Liver (tissue), 9 donors: Measurements from ENCODE around the gene ARIH2. TPM values are rescaled to one million over a fixed set of nuclear protein-coding genes. Genes with fewer than 3 reads are reported as not detected.

Source experiments
- DNase-seq: peaks from one replicate; pipeline ENCODE4 v3.0.0-alpha.2; 2017; ENCODE audit warnings: low spot score
- H3K27ac ChIP-seq, 2 donors: one replicate each; pipeline ENCODE4 v1.7.0; 2013; ENCODE audit warnings: inconsistent platforms in 2 of 2, low read length in 2 of 2, control low read depth in 1 of 2, low read depth in 1 of 2, mild to moderate bottlenecking in 1 of 2
- H3K27me3 ChIP-seq, 4 donors: one replicate each; pipeline versions ENCODE4 v1.6.1 to v1.7.0; 2013; ENCODE audit warnings: low read length in 3 of 4, inconsistent platforms in 1 of 4, mild to moderate bottlenecking in 1 of 4, moderate library complexity in 1 of 4; ENCODE audit not compliant: control insufficient read depth in 4 of 4, insufficient read depth in 4 of 4
- H3K36me3 ChIP-seq, 4 donors: one replicate each; pipeline versions ENCODE4 v1.6.1 to v1.7.0; 2013; ENCODE audit warnings: low read length in 3 of 4, mild to moderate bottlenecking in 3 of 4, low read depth in 1 of 4, moderate library complexity in 1 of 4; ENCODE audit not compliant: control insufficient read depth in 4 of 4, insufficient read depth in 3 of 4
- H3K4me1 ChIP-seq, 4 donors: one replicate each; pipeline versions ENCODE4 v1.6.1 to v1.7.0; 2013; ENCODE audit warnings: low read length in 3 of 4, mild to moderate bottlenecking in 3 of 4, moderate library complexity in 1 of 4; ENCODE audit not compliant: control insufficient read depth in 4 of 4, insufficient read depth in 4 of 4
- H3K4me3 ChIP-seq, 3 donors: one replicate each; pipeline versions ENCODE4 v1.6.1 to v1.7.0; 2013; ENCODE audit warnings: low read length in 3 of 3, control low read depth in 1 of 3, low read depth in 1 of 3, mild to moderate bottlenecking in 1 of 3
- H3K9ac ChIP-seq, 2 donors: one replicate each; pipeline ENCODE4 v1.7.0; 2013; ENCODE audit warnings: low read length in 2 of 2, mild to moderate bottlenecking in 2 of 2, moderate library complexity in 2 of 2, control low read depth in 1 of 2, low read depth in 1 of 2
- H3K9me3 ChIP-seq, 4 donors: one replicate each; pipeline versions ENCODE4 v1.6.1 to v1.7.0; 2013; ENCODE audit warnings: low read length in 3 of 4; ENCODE audit not compliant: control insufficient read depth in 4 of 4
- EGR1 ChIP-seq, 2 donors: IDR thresholded peaks; 2 replicates each; pipeline ENCODE4 v1.6.1; 2016 to 2018; ENCODE audit warnings: antibody characterized with exemption in 2 of 2, low read depth in 2 of 2
- FOXA1 ChIP-seq: IDR thresholded peaks from 2 replicates; pipeline ENCODE4 v1.6.1; 2016; ENCODE audit warnings: antibody characterized with exemption
- FOXA2 ChIP-seq: IDR thresholded peaks from 2 replicates; pipeline ENCODE4 v1.6.1; 2016; ENCODE audit warnings: antibody characterized with exemption
- GABPA ChIP-seq, 2 donors: IDR thresholded peaks in 1 of 2; conservative IDR thresholded peaks in 1 of 2; 2 replicates each; pipeline ENCODE4 v1.6.1; 2016; ENCODE audit warnings: antibody characterized with exemption in 2 of 2, mild to moderate bottlenecking in 1 of 2, moderate library complexity in 1 of 2
- HNF4A ChIP-seq, 2 donors: conservative IDR thresholded peaks; 2 replicates each; pipeline ENCODE4 v1.6.1; 2016; ENCODE audit warnings: antibody characterized with exemption in 2 of 2, mild to moderate bottlenecking in 2 of 2
- HNF4G ChIP-seq: IDR thresholded peaks from 2 replicates; pipeline ENCODE4 v1.6.1; 2016; ENCODE audit warnings: antibody characterized with exemption
- JUND ChIP-seq, 2 donors: IDR thresholded peaks; 2 replicates each; pipeline ENCODE4 v1.6.1; 2016; ENCODE audit warnings: antibody characterized with exemption in 2 of 2
- MAX ChIP-seq: IDR thresholded peaks from 2 replicates; pipeline ENCODE4 v1.6.1; 2016; ENCODE audit warnings: antibody characterized with exemption
- RXRA ChIP-seq, 2 donors: IDR thresholded peaks; 2 replicates each; pipeline ENCODE4 v1.6.1; 2017 to 2018; ENCODE audit warnings: antibody characterized with exemption in 2 of 2, mild to moderate bottlenecking in 1 of 2
- SP1 ChIP-seq: IDR thresholded peaks from 2 replicates; pipeline ENCODE4 v1.6.1; 2018; ENCODE audit warnings: antibody characterized with exemption, mild to moderate bottlenecking
- TAF1 ChIP-seq: conservative IDR thresholded peaks from 2 replicates; pipeline ENCODE4 v1.6.1; 2016; ENCODE audit warnings: antibody characterized with exemption, mild to moderate bottlenecking
- YY1 ChIP-seq: IDR thresholded peaks from 2 replicates; pipeline ENCODE4 v1.6.1; 2016; ENCODE audit warnings: antibody characterized with exemption, mild to moderate bottlenecking
- WGBS: extraction: QIAGEN DNeasy Blood & Tissue Kit; methylation state at CpG from one replicate; pipeline ENCODE4 v1.1.7; 2013; 5-methylcytosine and 5-hydroxymethylcytosine counted together
- polyA plus RNA-seq, 2 donors: library from polyadenylated mRNA; stranded (reverse) in 1 of 2; unstranded in 1 of 2; fragments of 200-250 nt in 1 of 2; fragments of >200 nt in 1 of 2; fragmentation: Nextera tagmentation in 1 of 2; extraction: Ambion mirVana in 1 of 2; gene quantifications; one replicate each; pipeline versions ENCODE4 v1.2.1 to v1.2.3, GENCODE V29; 2013 to 2015
- total RNA-seq, 2 donors: library from RNA; depleted of rRNA; stranded (reverse); fragments of >200 nt; gene quantifications; one replicate each; pipeline ENCODE4 v1.2.3, GENCODE V29; 2014
- TF ChIP-seq, protein P1 (sequence below): fragments of 150-350 bp; IDR thresholded peaks from 2 replicates; pipeline ENCODE4 v1.5.1; 2017; ENCODE audit warnings: improper control_type of control experiment, low read depth, low read length; ENCODE audit not compliant: missing input control
- TF ChIP-seq, protein P2 (sequence below): IDR thresholded peaks from 2 replicates; pipeline ENCODE4 v1.6.1; 2016; ENCODE audit warnings: antibody characterized with exemption, mild to moderate bottlenecking
- TF ChIP-seq, protein P3 (sequence below): IDR thresholded peaks from 2 replicates; pipeline ENCODE4 v1.6.1; 2016; ENCODE audit warnings: antibody characterized with exemption
- TF ChIP-seq, protein P4 (sequence below): IDR thresholded peaks from 2 replicates; pipeline ENCODE4 v1.6.1; 2016; ENCODE audit warnings: antibody characterized with exemption
- donor health status: healthy.
- donor health status: healthy.
- donor health status: healthy.
- donor health status: healthy.
- donor health status: healthy.

ARIH2 gene
- total and polyA plus RNA-seq, 4 donors: 24.8 to 63.5 (median 31.0) TPM

- no peaks in the 10 kb centered on the region for H3K27me3 ChIP-seq
- H3K4me3 ChIP-seq: no peak overlapping the region
- WGBS: 96% methylated on average over 3 of the region's 3 CpGs
- H3K4me1 ChIP-seq: no peaks in the 10 kb centered on the region
- no peak overlapping the region for H3K27ac ChIP-seq
- H3K9ac ChIP-seq: no peak overlapping the region
- no peaks in the 10 kb centered on the region for H3K9me3 ChIP-seq
- H3K36me3 ChIP-seq: peaks cover 29 to 80% (median 65%) of the 10 kb centered on the region in 4 donors
- no peak for TF ChIP-seq FOXA1
- TF ChIP-seq GABPA (IDR thresholded peaks at IDR 0.05 in 1 of 2, conservative IDR thresholded peaks at IDR 0.05 in 1 of 2): no peak
- no peak for TF ChIP-seq FOXA2
- no peak for TF ChIP-seq SP1
- no peak for TF ChIP-seq YY1
- no peak for DNase-seq
Observed at GRCh38 chr3:48979451-48979850, 60.8 kb downstream of the ARIH2 start.

GRCh38 chr3:48980295-48980694, 61.7 kb downstream of the ARIH2 start:
- no peaks in the 10 kb centered on the region for H3K4me1 ChIP-seq
- H3K9ac ChIP-seq: no peak overlapping the region
- TF ChIP-seq RXRA (IDR thresholded peaks at IDR 0.05): no peak
- peaks cover 24 to 79% (median 63%) of the 10 kb centered on the region in 4 donors for H3K36me3 ChIP-seq
- no peak for DNase-seq
- 93% methylated on average over 4 of the region's 4 CpGs for WGBS
- H3K27me3 ChIP-seq: no peaks in the 10 kb centered on the region
- no peaks in the 10 kb centered on the region for H3K9me3 ChIP-seq
- no peak overlapping the region for H3K27ac ChIP-seq
- H3K4me3 ChIP-seq: no peak overlapping the region

- Histone ChIP-seq H3K9me3 (no peaks in the 10 kb centered on the region), H3K27me3 (no peaks in the 10 kb centered on the region), H3K4me1 (no peaks in the 10 kb centered on the region), H3K36me3 (peaks cover 14 to 72% (median 54%) of the 10 kb centered on the region in 4 donors), H3K4me3 (no peak overlapping the region), H3K27ac (no peak overlapping the region), H3K9ac (no peak overlapping the region)
- DNase-seq: no peak
- TF ChIP-seq, protein P1, sequence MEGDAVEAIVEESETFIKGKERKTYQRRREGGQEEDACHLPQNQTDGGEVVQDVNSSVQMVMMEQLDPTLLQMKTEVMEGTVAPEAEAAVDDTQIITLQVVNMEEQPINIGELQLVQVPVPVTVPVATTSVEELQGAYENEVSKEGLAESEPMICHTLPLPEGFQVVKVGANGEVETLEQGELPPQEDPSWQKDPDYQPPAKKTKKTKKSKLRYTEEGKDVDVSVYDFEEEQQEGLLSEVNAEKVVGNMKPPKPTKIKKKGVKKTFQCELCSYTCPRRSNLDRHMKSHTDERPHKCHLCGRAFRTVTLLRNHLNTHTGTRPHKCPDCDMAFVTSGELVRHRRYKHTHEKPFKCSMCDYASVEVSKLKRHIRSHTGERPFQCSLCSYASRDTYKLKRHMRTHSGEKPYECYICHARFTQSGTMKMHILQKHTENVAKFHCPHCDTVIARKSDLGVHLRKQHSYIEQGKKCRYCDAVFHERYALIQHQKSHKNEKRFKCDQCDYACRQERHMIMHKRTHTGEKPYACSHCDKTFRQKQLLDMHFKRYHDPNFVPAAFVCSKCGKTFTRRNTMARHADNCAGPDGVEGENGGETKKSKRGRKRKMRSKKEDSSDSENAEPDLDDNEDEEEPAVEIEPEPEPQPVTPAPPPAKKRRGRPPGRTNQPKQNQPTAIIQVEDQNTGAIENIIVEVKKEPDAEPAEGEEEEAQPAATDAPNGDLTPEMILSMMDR: no peak
- TF ChIP-seq TAF1: no peak
Observed at GRCh38 chr3:48982016-48982415, 63.4 kb downstream of the ARIH2 start.

DNA sequence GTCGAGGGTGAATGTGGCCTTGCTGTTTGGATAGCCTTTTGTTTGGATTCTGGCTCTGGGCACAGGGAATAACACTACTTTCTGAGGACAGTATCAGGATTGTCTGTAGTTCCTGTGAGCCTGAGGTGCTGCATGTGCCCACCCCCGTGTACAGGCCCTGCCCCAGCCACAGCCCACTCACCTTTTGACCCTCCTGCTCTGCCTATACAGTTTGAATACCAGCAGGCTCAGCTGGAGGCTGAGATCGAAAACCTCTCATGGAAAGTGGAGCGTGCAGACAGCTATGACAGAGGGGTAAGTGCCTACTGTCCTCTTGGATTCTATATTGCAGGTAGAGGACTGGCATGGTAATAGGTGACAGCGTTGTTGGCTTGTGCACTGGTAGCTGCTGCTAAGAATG, 64.0 kb downstream of the ARIH2 start:
- H3K36me3 ChIP-seq: peaks cover 14 to 66% (median 51%) of the 10 kb centered on the region in 4 donors
- no peaks in the 10 kb centered on the region for H3K4me1 ChIP-seq
- DNase-seq: no peak
- H3K4me3 ChIP-seq: no peak overlapping the region
- H3K9me3 ChIP-seq: no peaks in the 10 kb centered on the region
- WGBS: 87% methylated on average over 5 of the region's 5 CpGs
- H3K27me3 ChIP-seq: no peaks in the 10 kb centered on the region
- no peak overlapping the region for H3K27ac ChIP-seq
- no peak for TF ChIP-seq HNF4G
- TF ChIP-seq MAX: no peak
- TF ChIP-seq YY1: no peak
- TF ChIP-seq GABPA (IDR thresholded peaks at IDR 0.05 in 1 of 2, conservative IDR thresholded peaks at IDR 0.05 in 1 of 2): no peak
- TF ChIP-seq EGR1 (IDR thresholded peaks at IDR 0.05; ENCODE audit: low read depth in 2 of 2): no peak
- no peak for TF ChIP-seq SP1
- no peak for TF ChIP-seq FOXA2
- TF ChIP-seq RXRA (IDR thresholded peaks at IDR 0.05): no peak
- TF ChIP-seq TAF1: no peak
- TF ChIP-seq HNF4A (conservative IDR thresholded peaks at IDR 0.05): no peak
- TF ChIP-seq, protein P2, sequence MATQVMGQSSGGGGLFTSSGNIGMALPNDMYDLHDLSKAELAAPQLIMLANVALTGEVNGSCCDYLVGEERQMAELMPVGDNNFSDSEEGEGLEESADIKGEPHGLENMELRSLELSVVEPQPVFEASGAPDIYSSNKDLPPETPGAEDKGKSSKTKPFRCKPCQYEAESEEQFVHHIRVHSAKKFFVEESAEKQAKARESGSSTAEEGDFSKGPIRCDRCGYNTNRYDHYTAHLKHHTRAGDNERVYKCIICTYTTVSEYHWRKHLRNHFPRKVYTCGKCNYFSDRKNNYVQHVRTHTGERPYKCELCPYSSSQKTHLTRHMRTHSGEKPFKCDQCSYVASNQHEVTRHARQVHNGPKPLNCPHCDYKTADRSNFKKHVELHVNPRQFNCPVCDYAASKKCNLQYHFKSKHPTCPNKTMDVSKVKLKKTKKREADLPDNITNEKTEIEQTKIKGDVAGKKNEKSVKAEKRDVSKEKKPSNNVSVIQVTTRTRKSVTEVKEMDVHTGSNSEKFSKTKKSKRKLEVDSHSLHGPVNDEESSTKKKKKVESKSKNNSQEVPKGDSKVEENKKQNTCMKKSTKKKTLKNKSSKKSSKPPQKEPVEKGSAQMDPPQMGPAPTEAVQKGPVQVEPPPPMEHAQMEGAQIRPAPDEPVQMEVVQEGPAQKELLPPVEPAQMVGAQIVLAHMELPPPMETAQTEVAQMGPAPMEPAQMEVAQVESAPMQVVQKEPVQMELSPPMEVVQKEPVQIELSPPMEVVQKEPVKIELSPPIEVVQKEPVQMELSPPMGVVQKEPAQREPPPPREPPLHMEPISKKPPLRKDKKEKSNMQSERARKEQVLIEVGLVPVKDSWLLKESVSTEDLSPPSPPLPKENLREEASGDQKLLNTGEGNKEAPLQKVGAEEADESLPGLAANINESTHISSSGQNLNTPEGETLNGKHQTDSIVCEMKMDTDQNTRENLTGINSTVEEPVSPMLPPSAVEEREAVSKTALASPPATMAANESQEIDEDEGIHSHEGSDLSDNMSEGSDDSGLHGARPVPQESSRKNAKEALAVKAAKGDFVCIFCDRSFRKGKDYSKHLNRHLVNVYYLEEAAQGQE: no peak
- no peak for TF ChIP-seq JUND (IDR thresholded peaks at IDR 0.05)
- TF ChIP-seq, protein P3, sequence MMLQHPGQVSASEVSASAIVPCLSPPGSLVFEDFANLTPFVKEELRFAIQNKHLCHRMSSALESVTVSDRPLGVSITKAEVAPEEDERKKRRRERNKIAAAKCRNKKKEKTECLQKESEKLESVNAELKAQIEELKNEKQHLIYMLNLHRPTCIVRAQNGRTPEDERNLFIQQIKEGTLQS: no peak
- TF ChIP-seq, protein P4, sequence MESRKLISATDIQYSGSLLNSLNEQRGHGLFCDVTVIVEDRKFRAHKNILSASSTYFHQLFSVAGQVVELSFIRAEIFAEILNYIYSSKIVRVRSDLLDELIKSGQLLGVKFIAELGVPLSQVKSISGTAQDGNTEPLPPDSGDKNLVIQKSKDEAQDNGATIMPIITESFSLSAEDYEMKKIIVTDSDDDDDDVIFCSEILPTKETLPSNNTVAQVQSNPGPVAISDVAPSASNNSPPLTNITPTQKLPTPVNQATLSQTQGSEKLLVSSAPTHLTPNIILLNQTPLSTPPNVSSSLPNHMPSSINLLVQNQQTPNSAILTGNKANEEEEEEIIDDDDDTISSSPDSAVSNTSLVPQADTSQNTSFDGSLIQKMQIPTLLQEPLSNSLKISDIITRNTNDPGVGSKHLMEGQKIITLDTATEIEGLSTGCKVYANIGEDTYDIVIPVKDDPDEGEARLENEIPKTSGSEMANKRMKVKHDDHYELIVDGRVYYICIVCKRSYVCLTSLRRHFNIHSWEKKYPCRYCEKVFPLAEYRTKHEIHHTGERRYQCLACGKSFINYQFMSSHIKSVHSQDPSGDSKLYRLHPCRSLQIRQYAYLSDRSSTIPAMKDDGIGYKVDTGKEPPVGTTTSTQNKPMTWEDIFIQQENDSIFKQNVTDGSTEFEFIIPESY: no peak
- H3K9ac ChIP-seq: no peak overlapping the region
